HL-60 (cell line): Measurements from ENCODE around the gene TIMP2.
A peak's percentile ranks its signal among the peaks of the same experiment; 100 is the strongest.

Experiments used
- DNase-seq, 2 experiments: peaks; one replicate each; pipeline ENCODE4 v3.0.0-alpha.2; 2010 to 2020; ENCODE audit warnings: low read depth in 1 of 2, low spot score in 1 of 2
- H3K27ac ChIP-seq: fragments of 250-450 bp; sonication (Bioruptor Pico); replicated peaks from 2 replicates; pipeline ENCODE4 v1.5.1; 2020; ENCODE audit warnings: mild to moderate bottlenecking, moderate library complexity
- H3K27me3 ChIP-seq: fragments of 250-450 bp; sonication (Bioruptor Pico); 2 replicates; pipeline ENCODE4 v1.5.1; 2021; ENCODE audit warnings: mild to moderate bottlenecking, moderate library complexity; ENCODE audit not compliant: insufficient read depth, poor library complexity, severe bottlenecking
- H3K4me3 ChIP-seq: replicated peaks from 2 replicates; pipeline ENCODE4 v1.5.1; 2011; ENCODE audit warnings: mild to moderate bottlenecking, control low read depth, low read length; ENCODE audit not compliant: insufficient read depth
- GABPA ChIP-seq: IDR thresholded peaks from 2 replicates; pipeline ENCODE4 v1.6.1; 2012; ENCODE audit warnings: low read depth
- POLR2AphosphoS5 ChIP-seq: IDR thresholded peaks from 2 replicates; pipeline ENCODE4 v1.6.1; 2012; ENCODE audit warnings: low read depth
- SPI1 ChIP-seq: IDR thresholded peaks from 2 replicates; pipeline ENCODE4 v1.6.1; 2012; ENCODE audit warnings: low read depth, mild to moderate bottlenecking, borderline replicate concordance
- TF ChIP-seq, protein P1 (sequence below): IDR thresholded peaks from 2 replicates; pipeline ENCODE4 v1.6.1; 2012; ENCODE audit warnings: low read depth; ENCODE audit not compliant: insufficient replicate concordance
- TF ChIP-seq, protein P2 (sequence below): IDR thresholded peaks from one replicate; pipeline ENCODE4 v1.5.1; 2011; ENCODE audit warnings: low read length, control low read depth, inconsistent platforms; ENCODE audit not compliant: insufficient read depth

Gene TIMP2

DNA sequence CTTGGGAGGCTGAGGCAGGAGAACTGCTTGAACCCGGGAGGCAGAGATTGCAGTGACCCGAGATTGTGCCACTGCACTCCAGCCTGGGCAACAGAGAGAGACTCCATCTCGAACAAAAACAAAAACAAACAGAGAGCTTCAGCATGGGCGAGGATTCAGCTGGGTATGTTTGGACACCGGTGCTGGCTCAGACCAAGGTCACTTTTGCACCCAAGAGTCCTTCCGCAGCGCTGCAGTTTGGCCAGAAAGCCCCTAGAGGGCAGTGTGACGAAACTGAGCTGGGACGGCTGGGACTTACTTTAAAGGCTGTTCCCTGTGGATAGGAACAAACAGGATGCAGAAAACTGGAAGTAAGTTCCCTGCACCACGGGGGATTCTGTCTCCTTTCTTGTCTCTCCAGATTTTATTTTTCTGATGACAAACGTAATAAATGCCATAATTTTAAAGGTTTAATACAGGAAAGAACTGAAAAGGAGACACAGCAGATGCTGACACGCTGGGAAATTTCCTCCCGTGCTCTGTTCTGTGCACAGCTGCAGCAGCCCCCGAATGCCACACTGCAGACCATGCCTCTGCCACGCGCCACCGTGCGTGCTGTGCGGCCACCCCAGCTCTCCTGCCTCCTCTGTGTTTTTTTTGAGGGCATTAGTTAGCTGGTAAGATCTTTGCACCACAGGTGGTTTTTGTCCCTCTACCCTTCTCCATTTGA, 59.4 kb downstream of the TIMP2 start:
- Histone ChIP-seq H3K27me3 (no peaks in the 10 kb centered on the region), H3K27ac (no peak overlapping the region), H3K4me3 (no peak overlapping the region)
- TF ChIP-seq SPI1 = no peak
- TF ChIP-seq, protein P1, sequence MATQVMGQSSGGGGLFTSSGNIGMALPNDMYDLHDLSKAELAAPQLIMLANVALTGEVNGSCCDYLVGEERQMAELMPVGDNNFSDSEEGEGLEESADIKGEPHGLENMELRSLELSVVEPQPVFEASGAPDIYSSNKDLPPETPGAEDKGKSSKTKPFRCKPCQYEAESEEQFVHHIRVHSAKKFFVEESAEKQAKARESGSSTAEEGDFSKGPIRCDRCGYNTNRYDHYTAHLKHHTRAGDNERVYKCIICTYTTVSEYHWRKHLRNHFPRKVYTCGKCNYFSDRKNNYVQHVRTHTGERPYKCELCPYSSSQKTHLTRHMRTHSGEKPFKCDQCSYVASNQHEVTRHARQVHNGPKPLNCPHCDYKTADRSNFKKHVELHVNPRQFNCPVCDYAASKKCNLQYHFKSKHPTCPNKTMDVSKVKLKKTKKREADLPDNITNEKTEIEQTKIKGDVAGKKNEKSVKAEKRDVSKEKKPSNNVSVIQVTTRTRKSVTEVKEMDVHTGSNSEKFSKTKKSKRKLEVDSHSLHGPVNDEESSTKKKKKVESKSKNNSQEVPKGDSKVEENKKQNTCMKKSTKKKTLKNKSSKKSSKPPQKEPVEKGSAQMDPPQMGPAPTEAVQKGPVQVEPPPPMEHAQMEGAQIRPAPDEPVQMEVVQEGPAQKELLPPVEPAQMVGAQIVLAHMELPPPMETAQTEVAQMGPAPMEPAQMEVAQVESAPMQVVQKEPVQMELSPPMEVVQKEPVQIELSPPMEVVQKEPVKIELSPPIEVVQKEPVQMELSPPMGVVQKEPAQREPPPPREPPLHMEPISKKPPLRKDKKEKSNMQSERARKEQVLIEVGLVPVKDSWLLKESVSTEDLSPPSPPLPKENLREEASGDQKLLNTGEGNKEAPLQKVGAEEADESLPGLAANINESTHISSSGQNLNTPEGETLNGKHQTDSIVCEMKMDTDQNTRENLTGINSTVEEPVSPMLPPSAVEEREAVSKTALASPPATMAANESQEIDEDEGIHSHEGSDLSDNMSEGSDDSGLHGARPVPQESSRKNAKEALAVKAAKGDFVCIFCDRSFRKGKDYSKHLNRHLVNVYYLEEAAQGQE = peak; percentile 74
- TF ChIP-seq POLR2AphosphoS5 = no peak
- TF ChIP-seq GABPA = no peak
- TF ChIP-seq, protein P2, sequence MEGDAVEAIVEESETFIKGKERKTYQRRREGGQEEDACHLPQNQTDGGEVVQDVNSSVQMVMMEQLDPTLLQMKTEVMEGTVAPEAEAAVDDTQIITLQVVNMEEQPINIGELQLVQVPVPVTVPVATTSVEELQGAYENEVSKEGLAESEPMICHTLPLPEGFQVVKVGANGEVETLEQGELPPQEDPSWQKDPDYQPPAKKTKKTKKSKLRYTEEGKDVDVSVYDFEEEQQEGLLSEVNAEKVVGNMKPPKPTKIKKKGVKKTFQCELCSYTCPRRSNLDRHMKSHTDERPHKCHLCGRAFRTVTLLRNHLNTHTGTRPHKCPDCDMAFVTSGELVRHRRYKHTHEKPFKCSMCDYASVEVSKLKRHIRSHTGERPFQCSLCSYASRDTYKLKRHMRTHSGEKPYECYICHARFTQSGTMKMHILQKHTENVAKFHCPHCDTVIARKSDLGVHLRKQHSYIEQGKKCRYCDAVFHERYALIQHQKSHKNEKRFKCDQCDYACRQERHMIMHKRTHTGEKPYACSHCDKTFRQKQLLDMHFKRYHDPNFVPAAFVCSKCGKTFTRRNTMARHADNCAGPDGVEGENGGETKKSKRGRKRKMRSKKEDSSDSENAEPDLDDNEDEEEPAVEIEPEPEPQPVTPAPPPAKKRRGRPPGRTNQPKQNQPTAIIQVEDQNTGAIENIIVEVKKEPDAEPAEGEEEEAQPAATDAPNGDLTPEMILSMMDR = peak; percentile 97
- DNase-seq = peak in 1 of 2 experiments; percentile 77

DNA sequence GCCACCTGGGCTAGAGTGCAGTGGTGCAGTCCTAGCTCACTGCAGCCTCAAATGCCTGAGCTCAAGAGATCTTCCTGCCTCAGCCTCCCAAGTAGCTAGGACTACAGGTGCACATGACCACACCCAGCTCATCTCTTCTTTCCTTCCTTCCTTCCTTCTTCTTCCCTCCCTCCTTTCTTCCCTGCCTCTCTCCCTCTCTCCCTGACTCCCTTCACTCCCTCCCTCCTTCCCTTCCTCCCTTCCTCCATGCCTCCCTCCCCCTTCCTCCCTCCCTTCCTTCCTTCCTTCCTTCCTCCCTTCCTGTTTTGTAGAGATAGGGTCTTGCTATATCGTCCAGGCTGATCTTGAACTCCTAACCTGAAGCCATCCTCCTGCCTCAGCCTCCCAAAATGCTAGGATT, 61.1 kb downstream of the TIMP2 start:
- no peak for TF ChIP-seq GABPA
- TF ChIP-seq POLR2AphosphoS5 = no peak
- H3K4me3 ChIP-seq = no peak overlapping the region
- H3K27me3 ChIP-seq = no peaks in the 10 kb centered on the region
- no peak for DNase-seq
- H3K27ac ChIP-seq = no peak overlapping the region

DNA sequence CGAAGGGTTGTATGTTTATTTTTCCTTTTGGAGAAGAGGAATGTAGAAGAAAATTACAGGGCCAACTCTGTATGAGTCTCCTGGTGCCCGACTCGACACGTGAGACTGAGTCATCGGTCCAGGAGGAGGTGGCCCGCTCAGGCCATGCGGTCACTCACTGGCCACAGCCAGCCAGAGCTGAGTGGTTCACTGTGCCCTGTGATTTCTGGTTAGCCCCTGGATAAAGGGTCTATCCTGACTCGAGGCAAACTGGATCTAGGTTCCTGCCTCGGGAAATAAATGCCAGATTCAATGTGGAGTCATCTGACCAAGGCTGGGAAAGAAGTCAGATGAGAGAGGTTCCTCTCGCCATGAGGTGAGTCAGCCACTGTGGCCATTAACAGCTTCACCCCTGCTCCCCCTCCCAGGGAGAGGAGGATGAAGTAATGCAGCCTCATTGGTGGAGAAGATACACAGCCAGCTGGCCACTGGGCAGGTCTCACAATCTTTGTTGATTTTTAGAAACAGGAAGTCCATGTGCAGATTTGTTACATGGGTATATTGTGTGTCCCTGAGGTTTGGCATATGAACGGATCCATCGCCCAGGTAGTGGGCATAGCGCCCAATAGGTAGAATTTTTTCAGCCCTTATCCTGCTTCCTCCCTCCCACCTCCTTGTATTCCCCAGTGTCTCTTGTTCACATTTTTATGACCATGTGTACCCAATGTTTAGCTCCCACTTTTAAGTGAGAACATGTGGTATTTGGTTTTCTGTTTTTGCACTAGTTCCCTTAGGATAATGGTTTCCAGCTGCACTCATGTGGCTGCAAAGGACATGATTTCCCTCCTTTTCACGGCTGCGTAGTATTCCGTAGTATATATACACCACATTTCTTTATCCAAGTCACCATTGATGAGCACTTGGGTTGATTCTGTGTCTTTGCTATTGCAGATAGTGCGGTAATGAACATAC, 62.8 kb downstream of the TIMP2 start:
- H3K27me3 ChIP-seq = no peaks in the 10 kb centered on the region
- no peak overlapping the region for H3K27ac ChIP-seq
- TF ChIP-seq, protein P2 = no peak
- TF ChIP-seq SPI1 = peak; percentile 35; the same call in 1 of the 2 replicates
- H3K4me3 ChIP-seq = no peak overlapping the region
- peak; percentile 66 to 71 for DNase-seq

DNA sequence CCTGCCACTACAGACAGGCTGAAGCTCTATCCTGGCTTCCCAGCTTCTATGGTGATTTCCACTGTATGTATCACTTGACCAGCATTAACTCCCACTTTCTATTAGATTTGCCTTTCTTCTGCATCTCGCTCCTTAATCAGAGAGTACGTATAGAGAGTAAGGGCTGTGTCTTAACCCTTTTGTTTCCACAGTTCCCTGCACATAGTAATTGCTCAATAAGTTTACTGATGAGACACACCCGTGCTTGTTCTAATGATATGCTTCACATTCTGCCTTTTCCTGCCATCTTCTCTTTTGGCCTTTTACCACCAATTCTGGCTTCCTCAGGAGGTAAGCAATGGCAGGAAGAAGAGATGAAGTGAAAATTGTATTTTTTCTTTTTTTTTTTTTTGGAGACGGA, 64.0 kb downstream of the TIMP2 start:
- DNase-seq = no peak
- Histone ChIP-seq H3K27me3 (no peaks in the 10 kb centered on the region), H3K4me3 (no peak overlapping the region), H3K27ac (no peak overlapping the region)
- TF ChIP-seq, protein P2 = no peak
- TF ChIP-seq POLR2AphosphoS5 (no peak), GABPA (no peak), SPI1 (no peak)
- TF ChIP-seq, protein P1 = no peak
